Thyroid gland (tissue), 4 donors: ENCODE results near the gene OCIAD1. TPM values are rescaled to one million over a fixed set of nuclear protein-coding genes. Genes with fewer than 3 reads are reported as not detected.
"Not testable (repeated sequence)": the region's sequence is repeated elsewhere in the genome, so short reads cannot be mapped to it uniquely, and the experiment has no call there.

ENCODE experiments used
- DNase-seq, 2 donors: peaks; one replicate each; pipeline ENCODE4 v3.0.0-alpha.2; 2019
- H3K27ac ChIP-seq, 3 donors: fragments of 200-600 bp; sonication (generic); 1 replicate in 2 of 3; 2 replicates in 1 of 3; pipeline ENCODE4 v1.5.1; 2016 to 2019; ENCODE audit warnings: mild to moderate bottlenecking in 1 of 3, moderate library complexity in 1 of 3
- H3K27me3 ChIP-seq: fragments of 200-600 bp; sonication (generic); one replicate; pipeline ENCODE4 v1.5.1; 2019
- H3K36me3 ChIP-seq, 2 donors: fragments of 200-600 bp; sonication (generic); one replicate each; pipeline ENCODE4 v1.5.1; 2016 to 2019
- H3K4me1 ChIP-seq, 2 donors: fragments of 200-600 bp; sonication (generic); one replicate each; pipeline ENCODE4 v1.5.1; 2017 to 2019
- H3K4me3 ChIP-seq, 3 donors: fragments of 200-600 bp; sonication (generic); replicated peaks in 1 of 3; 1 replicate in 2 of 3; 2 replicates in 1 of 3; pipeline ENCODE4 v1.5.1; 2016; ENCODE audit warnings: mild to moderate bottlenecking in 1 of 3
- H3K9me3 ChIP-seq: fragments of 200-600 bp; sonication (generic); one replicate; pipeline ENCODE4 v1.5.1; 2017
- POLR2A ChIP-seq, 2 donors: fragments of 450-650 bp; IDR thresholded peaks; one replicate each; pipeline ENCODE4 v1.6.1; 2017; ENCODE audit warnings: antibody characterized with exemption in 2 of 2, mild to moderate bottlenecking in 2 of 2, moderate library complexity in 1 of 2
- WGBS, 2 donors: methylation state at CpG; one replicate each; pipeline ENCODE4 v1.1.5; 2017; 5-methylcytosine and 5-hydroxymethylcytosine counted together
- intact Hi-C: fragments of 100-400 bp; cut with DNase I; formaldehyde crosslinking; loops from one replicate; pipeline ENCODE4 v1.15.1; 2023
- total RNA-seq, 4 donors: library from RNA; depleted of rRNA; stranded (reverse); fragments of >200 nt; gene quantifications; one replicate each; pipeline ENCODE4 v1.2.3, GENCODE V29; 2016
- TF ChIP-seq, protein P1 (sequence below), 6 experiments: fragments of 200-600 bp in 3 of 6; fragments of 450-650 bp in 3 of 6; sonication (generic) in 3 of 6; IDR thresholded peaks; one replicate each; pipeline ENCODE4 v1.5.1; 2016 to 2019; ENCODE audit warnings: antibody characterized with exemption in 6 of 6, mild to moderate bottlenecking in 2 of 6, inconsistent platforms in 1 of 6, moderate library complexity in 1 of 6

OCIAD1 gene
- total RNA-seq, 4 donors from 2014 or later: 150 to 273 (median 213) TPM

DNA sequence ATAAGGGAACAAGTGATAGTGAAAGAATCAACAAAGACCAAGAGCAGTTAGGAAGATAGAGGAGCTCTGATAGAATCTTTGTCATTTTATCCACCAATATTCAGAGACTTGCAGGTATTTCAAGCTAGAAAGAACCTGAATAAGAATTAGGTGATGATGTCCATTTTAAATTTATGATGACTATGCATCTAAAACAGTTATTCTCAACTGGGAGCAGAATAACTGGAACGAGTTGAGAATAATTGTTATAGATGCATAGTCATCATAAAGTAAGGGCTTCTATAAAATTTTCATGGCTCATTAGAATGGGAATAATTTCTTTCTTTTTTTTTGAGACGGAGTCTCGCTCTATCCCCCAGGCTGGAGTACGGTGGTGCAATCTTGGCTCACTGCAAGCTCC is 5.8 kb downstream of the OCIAD1 start:
- H3K4me1 ChIP-seq: peaks cover 11 to 12% of the 10 kb centered on the region in 2 donors
- H3K27ac ChIP-seq: no peak overlapping the region
- no peaks in the 10 kb centered on the region for H3K27me3 ChIP-seq
- no peaks in the 10 kb centered on the region for H3K9me3 ChIP-seq
- TF ChIP-seq, protein P1, sequence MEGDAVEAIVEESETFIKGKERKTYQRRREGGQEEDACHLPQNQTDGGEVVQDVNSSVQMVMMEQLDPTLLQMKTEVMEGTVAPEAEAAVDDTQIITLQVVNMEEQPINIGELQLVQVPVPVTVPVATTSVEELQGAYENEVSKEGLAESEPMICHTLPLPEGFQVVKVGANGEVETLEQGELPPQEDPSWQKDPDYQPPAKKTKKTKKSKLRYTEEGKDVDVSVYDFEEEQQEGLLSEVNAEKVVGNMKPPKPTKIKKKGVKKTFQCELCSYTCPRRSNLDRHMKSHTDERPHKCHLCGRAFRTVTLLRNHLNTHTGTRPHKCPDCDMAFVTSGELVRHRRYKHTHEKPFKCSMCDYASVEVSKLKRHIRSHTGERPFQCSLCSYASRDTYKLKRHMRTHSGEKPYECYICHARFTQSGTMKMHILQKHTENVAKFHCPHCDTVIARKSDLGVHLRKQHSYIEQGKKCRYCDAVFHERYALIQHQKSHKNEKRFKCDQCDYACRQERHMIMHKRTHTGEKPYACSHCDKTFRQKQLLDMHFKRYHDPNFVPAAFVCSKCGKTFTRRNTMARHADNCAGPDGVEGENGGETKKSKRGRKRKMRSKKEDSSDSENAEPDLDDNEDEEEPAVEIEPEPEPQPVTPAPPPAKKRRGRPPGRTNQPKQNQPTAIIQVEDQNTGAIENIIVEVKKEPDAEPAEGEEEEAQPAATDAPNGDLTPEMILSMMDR (IDR thresholded peaks at IDR 0.05): no peak
- TF ChIP-seq POLR2A (IDR thresholded peaks at IDR 0.05): no peak
- DNase-seq: no peak
- H3K4me3 ChIP-seq: no peak overlapping the region
- peaks cover 28 to 35% of the 10 kb centered on the region in 2 donors for H3K36me3 ChIP-seq
- intact Hi-C loops: no loop called here
- WGBS, 2 donors: 90 to 96% methylated on average over 4 of the region's 4 CpGs

DNA sequence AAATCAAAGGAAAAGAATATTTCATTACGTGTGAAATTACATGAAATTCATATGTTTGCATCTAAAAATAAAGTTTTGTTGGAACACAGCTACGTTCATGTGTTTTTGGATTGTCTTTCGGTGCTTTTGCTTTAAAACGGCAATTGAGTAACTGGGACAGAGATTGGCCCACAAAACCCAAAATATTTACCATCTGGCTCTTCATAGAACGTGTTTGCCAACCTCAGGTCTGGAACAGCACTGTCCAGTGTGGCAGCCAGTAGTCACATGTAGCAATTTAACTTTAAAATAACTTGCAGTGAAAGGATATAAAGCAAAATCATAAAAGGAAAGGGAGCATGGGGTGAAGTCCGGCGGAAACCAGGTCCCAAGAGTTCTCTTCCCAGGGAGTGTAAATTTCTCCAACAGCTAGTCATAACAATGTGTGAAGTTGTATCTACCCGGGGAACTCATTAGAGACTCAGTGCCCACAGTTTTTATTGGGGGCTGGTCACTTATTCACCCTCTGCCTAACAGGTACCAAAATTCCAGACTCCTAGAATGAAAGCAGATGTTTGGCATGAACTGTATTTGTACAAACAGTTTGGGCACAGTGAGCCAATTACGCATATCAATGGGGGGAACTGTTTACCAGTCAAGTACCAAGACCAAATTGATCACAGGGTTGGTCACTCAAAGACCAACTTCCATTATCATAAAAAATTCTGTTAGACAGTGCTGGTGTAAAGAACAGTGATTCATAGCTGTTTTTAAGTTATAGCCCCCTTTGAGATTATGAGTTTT is 10.3 kb downstream of the OCIAD1 start:
- Histone ChIP-seq H3K27me3 (no peaks in the 10 kb centered on the region), H3K4me1 (no peaks in the 10 kb centered on the region), H3K4me3 (no peak overlapping the region), H3K36me3 (peaks cover 15 to 17% of the 10 kb centered on the region in 2 donors), H3K27ac (no peak overlapping the region), H3K9me3 (no peaks in the 10 kb centered on the region)
- intact Hi-C loops: no loop called here
- DNase-seq: no peak
- WGBS, 2 donors: 93 to 94% methylated on average over 9 of the region's 9 CpGs
- TF ChIP-seq POLR2A (IDR thresholded peaks at IDR 0.05): no peak
- TF ChIP-seq, protein P1 (IDR thresholded peaks at IDR 0.05): no peak

DNA sequence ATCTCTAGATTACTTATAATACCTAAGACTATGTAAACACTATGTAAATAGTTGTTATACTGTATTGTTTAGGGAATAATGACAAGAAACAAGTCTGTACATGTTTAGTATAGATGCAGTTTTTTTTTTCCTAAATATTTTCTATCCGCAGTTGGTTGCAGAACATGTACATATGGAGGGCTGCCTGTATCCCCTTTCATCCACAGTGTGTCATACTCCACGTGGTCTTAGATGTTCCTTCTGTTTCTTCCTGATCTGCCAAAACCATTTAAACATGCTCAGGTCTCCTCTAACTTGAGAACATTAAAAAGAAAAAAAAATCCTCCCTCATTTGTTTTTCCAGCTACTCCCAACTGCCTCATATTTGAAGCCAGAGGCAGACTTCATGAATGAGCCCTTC is 14.0 kb downstream of the OCIAD1 start:
- Histone ChIP-seq H3K27me3 (no peaks in the 10 kb centered on the region), H3K27ac (no peak overlapping the region), H3K36me3 (peaks cover 6 to 12% of the 10 kb centered on the region in 2 donors), H3K4me1 (no peaks in the 10 kb centered on the region), H3K4me3 (no peak overlapping the region), H3K9me3 (no peaks in the 10 kb centered on the region)
- TF ChIP-seq POLR2A (IDR thresholded peaks at IDR 0.05): no peak
- TF ChIP-seq, protein P1 (IDR thresholded peaks at IDR 0.05): no peak
- DNase-seq: no peak
- WGBS, 2 donors: 87 to 94% methylated on average over 2 of the region's 2 CpGs
- intact Hi-C loops: no loop called here

DNA sequence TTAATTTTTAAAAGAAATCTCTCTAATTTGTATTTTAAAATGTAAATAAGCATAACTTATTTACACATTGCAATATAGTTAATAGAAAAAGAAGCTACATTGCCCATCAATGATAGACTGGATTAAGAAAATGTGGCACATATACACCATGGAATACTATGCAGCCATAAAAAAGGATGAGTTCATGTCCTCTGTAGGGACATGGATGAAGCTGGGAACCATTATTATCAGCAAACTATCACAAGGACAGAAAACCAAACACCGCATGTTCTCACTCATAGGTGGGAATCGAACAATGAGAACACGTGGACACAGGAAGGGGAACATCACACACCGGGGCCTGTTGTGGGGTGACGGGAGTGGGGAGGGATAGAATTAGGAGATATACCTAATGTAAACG is 17.9 kb downstream of the OCIAD1 start:
- H3K9me3 ChIP-seq, DNase-seq, intact Hi-C loops, H3K27me3 ChIP-seq, H3K4me3 ChIP-seq, H3K27ac ChIP-seq, H3K4me1 ChIP-seq: not testable (repeated sequence)
- 95% methylated on average over 6 of the region's 6 CpGs for WGBS, 2 donors
- peaks cover 8 to 13% of the 10 kb centered on the region in 2 donors for H3K36me3 ChIP-seq

DNA sequence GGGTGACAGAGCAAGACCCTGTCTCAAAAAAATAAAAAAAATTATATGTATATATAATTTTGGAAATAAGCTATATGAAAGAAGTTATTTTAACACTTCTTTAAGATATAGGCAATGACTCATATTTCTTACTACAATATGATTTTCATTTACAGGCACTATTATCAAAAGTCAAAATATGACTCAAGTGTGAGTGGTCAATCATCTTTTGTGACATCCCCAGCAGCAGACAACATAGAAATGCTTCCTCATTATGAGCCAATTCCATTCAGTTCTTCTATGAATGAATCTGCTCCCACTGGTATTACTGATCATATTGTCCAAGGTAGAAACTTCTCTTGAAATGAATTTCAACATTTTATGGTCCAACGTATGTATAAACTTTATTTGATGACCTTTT is 20.8 kb downstream of the OCIAD1 start:
- Histone ChIP-seq H3K4me1 (no peaks in the 10 kb centered on the region), H3K27me3 (no peaks in the 10 kb centered on the region), H3K4me3 (no peak overlapping the region), H3K36me3 (peaks cover 10 to 15% of the 10 kb centered on the region in 2 donors), H3K9me3 (no peaks in the 10 kb centered on the region), H3K27ac (no peak overlapping the region)
- no peak for DNase-seq
- intact Hi-C loops: loop anchor here (10.0 kb wide), 1 partner anchor 277 kb away; no protein-coding TSS in a partner anchor
- WGBS, 2 donors: 94 to 98% methylated on average over 1 of the region's 1 CpG
- TF ChIP-seq POLR2A (IDR thresholded peaks at IDR 0.05): no peak
- TF ChIP-seq, protein P1 (IDR thresholded peaks at IDR 0.05): no peak
